Liver (tissue), 9 donors: ENCODE results near the gene USP21. TPM values are rescaled to one million over a fixed set of nuclear protein-coding genes. Genes with fewer than 3 reads are reported as not detected.

ENCODE experiments used
- DNase-seq: peaks from one replicate; pipeline ENCODE4 v3.0.0-alpha.2; 2017; ENCODE audit warnings: low spot score
- H3K27ac ChIP-seq, 2 donors: one replicate each; pipeline ENCODE4 v1.7.0; 2013; ENCODE audit warnings: inconsistent platforms in 2 of 2, low read length in 2 of 2, control low read depth in 1 of 2, low read depth in 1 of 2, mild to moderate bottlenecking in 1 of 2
- H3K27me3 ChIP-seq, 4 donors: one replicate each; pipeline versions ENCODE4 v1.6.1 to v1.7.0; 2013; ENCODE audit warnings: low read length in 3 of 4, inconsistent platforms in 1 of 4, mild to moderate bottlenecking in 1 of 4, moderate library complexity in 1 of 4; ENCODE audit not compliant: control insufficient read depth in 4 of 4, insufficient read depth in 4 of 4
- H3K36me3 ChIP-seq, 4 donors: one replicate each; pipeline versions ENCODE4 v1.6.1 to v1.7.0; 2013; ENCODE audit warnings: low read length in 3 of 4, mild to moderate bottlenecking in 3 of 4, low read depth in 1 of 4, moderate library complexity in 1 of 4; ENCODE audit not compliant: control insufficient read depth in 4 of 4, insufficient read depth in 3 of 4
- H3K4me1 ChIP-seq, 4 donors: one replicate each; pipeline versions ENCODE4 v1.6.1 to v1.7.0; 2013; ENCODE audit warnings: low read length in 3 of 4, mild to moderate bottlenecking in 3 of 4, moderate library complexity in 1 of 4; ENCODE audit not compliant: control insufficient read depth in 4 of 4, insufficient read depth in 4 of 4
- H3K4me3 ChIP-seq, 3 donors: one replicate each; pipeline versions ENCODE4 v1.6.1 to v1.7.0; 2013; ENCODE audit warnings: low read length in 3 of 3, control low read depth in 1 of 3, low read depth in 1 of 3, mild to moderate bottlenecking in 1 of 3
- H3K9ac ChIP-seq, 2 donors: one replicate each; pipeline ENCODE4 v1.7.0; 2013; ENCODE audit warnings: low read length in 2 of 2, mild to moderate bottlenecking in 2 of 2, moderate library complexity in 2 of 2, control low read depth in 1 of 2, low read depth in 1 of 2
- H3K9me3 ChIP-seq, 4 donors: one replicate each; pipeline versions ENCODE4 v1.6.1 to v1.7.0; 2013; ENCODE audit warnings: low read length in 3 of 4; ENCODE audit not compliant: control insufficient read depth in 4 of 4
- CTCF ChIP-seq: fragments of 150-350 bp; IDR thresholded peaks from 2 replicates; pipeline ENCODE4 v1.5.1; 2017; ENCODE audit warnings: improper control_type of control experiment, low read depth, low read length; ENCODE audit not compliant: missing input control
- EGR1 ChIP-seq, 2 donors: IDR thresholded peaks; 2 replicates each; pipeline ENCODE4 v1.6.1; 2016 to 2018; ENCODE audit warnings: antibody characterized with exemption in 2 of 2, low read depth in 2 of 2
- FOXA1 ChIP-seq: IDR thresholded peaks from 2 replicates; pipeline ENCODE4 v1.6.1; 2016; ENCODE audit warnings: antibody characterized with exemption
- FOXA2 ChIP-seq: IDR thresholded peaks from 2 replicates; pipeline ENCODE4 v1.6.1; 2016; ENCODE audit warnings: antibody characterized with exemption
- GABPA ChIP-seq, 2 donors: IDR thresholded peaks in 1 of 2; conservative IDR thresholded peaks in 1 of 2; 2 replicates each; pipeline ENCODE4 v1.6.1; 2016; ENCODE audit warnings: antibody characterized with exemption in 2 of 2, mild to moderate bottlenecking in 1 of 2, moderate library complexity in 1 of 2
- HNF4A ChIP-seq, 2 donors: conservative IDR thresholded peaks; 2 replicates each; pipeline ENCODE4 v1.6.1; 2016; ENCODE audit warnings: antibody characterized with exemption in 2 of 2, mild to moderate bottlenecking in 2 of 2
- HNF4G ChIP-seq: IDR thresholded peaks from 2 replicates; pipeline ENCODE4 v1.6.1; 2016; ENCODE audit warnings: antibody characterized with exemption
- JUND ChIP-seq, 2 donors: IDR thresholded peaks; 2 replicates each; pipeline ENCODE4 v1.6.1; 2016; ENCODE audit warnings: antibody characterized with exemption in 2 of 2
- MAX ChIP-seq: IDR thresholded peaks from 2 replicates; pipeline ENCODE4 v1.6.1; 2016; ENCODE audit warnings: antibody characterized with exemption
- NR2F2 ChIP-seq: IDR thresholded peaks from 2 replicates; pipeline ENCODE4 v1.6.1; 2016; ENCODE audit warnings: antibody characterized with exemption
- RAD21 ChIP-seq, 2 donors: IDR thresholded peaks; 2 replicates each; pipeline ENCODE4 v1.6.1; 2016; ENCODE audit warnings: antibody characterized with exemption in 2 of 2, mild to moderate bottlenecking in 2 of 2
- REST ChIP-seq: IDR thresholded peaks from 2 replicates; pipeline ENCODE4 v1.6.1; 2016; ENCODE audit warnings: antibody characterized with exemption, mild to moderate bottlenecking
- RXRA ChIP-seq, 2 donors: IDR thresholded peaks; 2 replicates each; pipeline ENCODE4 v1.6.1; 2017 to 2018; ENCODE audit warnings: antibody characterized with exemption in 2 of 2, mild to moderate bottlenecking in 1 of 2
- SP1 ChIP-seq: IDR thresholded peaks from 2 replicates; pipeline ENCODE4 v1.6.1; 2018; ENCODE audit warnings: antibody characterized with exemption, mild to moderate bottlenecking
- TAF1 ChIP-seq: conservative IDR thresholded peaks from 2 replicates; pipeline ENCODE4 v1.6.1; 2016; ENCODE audit warnings: antibody characterized with exemption, mild to moderate bottlenecking
- YY1 ChIP-seq: IDR thresholded peaks from 2 replicates; pipeline ENCODE4 v1.6.1; 2016; ENCODE audit warnings: antibody characterized with exemption, mild to moderate bottlenecking
- WGBS: extraction: QIAGEN DNeasy Blood & Tissue Kit; methylation state at CpG from one replicate; pipeline ENCODE4 v1.1.7; 2013; 5-methylcytosine and 5-hydroxymethylcytosine counted together
- polyA plus RNA-seq, 2 donors: library from polyadenylated mRNA; stranded (reverse) in 1 of 2; unstranded in 1 of 2; fragments of 200-250 nt in 1 of 2; fragments of >200 nt in 1 of 2; fragmentation: Nextera tagmentation in 1 of 2; extraction: Ambion mirVana in 1 of 2; gene quantifications; one replicate each; pipeline versions ENCODE4 v1.2.1 to v1.2.3, GENCODE V29; 2013 to 2015
- total RNA-seq, 2 donors: library from RNA; depleted of rRNA; stranded (reverse); fragments of >200 nt; gene quantifications; one replicate each; pipeline ENCODE4 v1.2.3, GENCODE V29; 2014
- TF ChIP-seq, protein P1 (sequence below): IDR thresholded peaks from 2 replicates; pipeline ENCODE4 v1.6.1; 2016; ENCODE audit warnings: antibody characterized with exemption
- donor health status: healthy.
- donor health status: healthy.
- donor health status: healthy.
- donor health status: healthy.
- donor health status: healthy.

USP21 gene
- total and polyA plus RNA-seq, 4 donors: 4.1 to 9.0 (median 6.5) TPM

DNA sequence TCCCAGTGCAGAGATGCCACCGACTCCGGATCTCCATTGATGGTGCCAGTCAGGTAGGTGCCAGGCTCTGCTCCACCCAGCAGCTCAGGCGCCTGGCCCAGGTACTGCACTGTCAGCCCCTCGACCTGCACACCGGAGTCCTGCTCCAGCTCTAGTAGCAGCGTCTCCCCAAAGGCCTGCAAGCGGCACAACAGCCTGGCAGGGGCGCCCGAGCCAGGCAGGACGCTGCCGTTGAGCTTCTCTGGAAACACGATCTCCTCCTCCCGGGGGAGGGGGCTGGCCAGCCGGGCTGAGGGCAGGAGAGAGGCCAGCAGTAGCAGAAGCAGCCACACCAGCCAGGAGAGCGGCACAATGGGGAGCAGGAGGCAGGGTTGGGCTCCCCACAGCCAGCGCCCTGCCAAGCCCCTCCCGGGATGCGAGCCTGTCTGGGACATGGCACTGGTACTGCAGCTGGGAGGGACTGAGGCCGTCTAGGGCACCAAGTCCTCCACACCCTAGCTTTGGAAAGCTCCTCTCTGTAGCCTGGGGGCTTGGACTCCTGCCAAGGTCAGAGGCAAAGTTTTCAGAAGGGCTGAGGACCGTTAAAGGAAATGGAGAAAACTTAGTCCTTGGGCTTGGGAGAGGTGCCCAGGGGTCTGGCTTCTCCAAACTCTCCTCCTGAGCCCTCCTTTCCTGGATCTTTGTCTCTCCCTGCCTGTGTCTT lies 39.0 kb downstream of the USP21 start:
- TF ChIP-seq, protein P1, sequence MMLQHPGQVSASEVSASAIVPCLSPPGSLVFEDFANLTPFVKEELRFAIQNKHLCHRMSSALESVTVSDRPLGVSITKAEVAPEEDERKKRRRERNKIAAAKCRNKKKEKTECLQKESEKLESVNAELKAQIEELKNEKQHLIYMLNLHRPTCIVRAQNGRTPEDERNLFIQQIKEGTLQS: no peak
- peak; percentile 9 for TF ChIP-seq NR2F2
- TF ChIP-seq CTCF: no peak
- Histone ChIP-seq H3K4me3 (peak overlapping the region; percentile 2 to 29 (median 21)), H3K4me1 (peaks cover 7 to 31% (median 22%) of the 10 kb centered on the region in 4 donors), H3K27ac (peak overlapping the region; percentile 73 to 95), H3K9ac (peak overlapping the region in 1 of 2 donors; percentile 0), H3K27me3 (no peaks in the 10 kb centered on the region), H3K36me3 (no peaks in the 10 kb centered on the region), H3K9me3 (no peaks in the 10 kb centered on the region)
- WGBS: 50% methylated on average over 20 of the region's 20 CpGs
- DNase-seq: no peak

GRCh38 chr1:161198897-161199431 lies 39.7 kb downstream of the USP21 start, which contains the start of gene ADAMTS4:
TSS of gene ADAMTS4 (minus strand) at chr1:161199054. CDS start at chr1:161198627, 427 bp downstream.
- Histone ChIP-seq H3K27ac (peak within 1 kb of the TSS; percentile 83 to 95), H3K27me3 (no peaks in the 10 kb centered on the region), H3K9ac (peak within 1 kb of the TSS in 1 of 2 donors; percentile 0), H3K4me3 (peak within 1 kb of the TSS; percentile 2 to 29 (median 21)), H3K9me3 (no peaks in the 10 kb centered on the region), H3K36me3 (peaks cover 0 to 3% (median 0%) of the 10 kb centered on the region in 4 donors), H3K4me1 (peaks cover 8 to 30% (median 22%) of the 10 kb centered on the region in 4 donors)
- no peak for DNase-seq
- no peak for TF ChIP-seq RAD21 (IDR thresholded peaks at IDR 0.05)
- WGBS: 79% methylated on average over 11 of the region's 11 CpGs

DNA sequence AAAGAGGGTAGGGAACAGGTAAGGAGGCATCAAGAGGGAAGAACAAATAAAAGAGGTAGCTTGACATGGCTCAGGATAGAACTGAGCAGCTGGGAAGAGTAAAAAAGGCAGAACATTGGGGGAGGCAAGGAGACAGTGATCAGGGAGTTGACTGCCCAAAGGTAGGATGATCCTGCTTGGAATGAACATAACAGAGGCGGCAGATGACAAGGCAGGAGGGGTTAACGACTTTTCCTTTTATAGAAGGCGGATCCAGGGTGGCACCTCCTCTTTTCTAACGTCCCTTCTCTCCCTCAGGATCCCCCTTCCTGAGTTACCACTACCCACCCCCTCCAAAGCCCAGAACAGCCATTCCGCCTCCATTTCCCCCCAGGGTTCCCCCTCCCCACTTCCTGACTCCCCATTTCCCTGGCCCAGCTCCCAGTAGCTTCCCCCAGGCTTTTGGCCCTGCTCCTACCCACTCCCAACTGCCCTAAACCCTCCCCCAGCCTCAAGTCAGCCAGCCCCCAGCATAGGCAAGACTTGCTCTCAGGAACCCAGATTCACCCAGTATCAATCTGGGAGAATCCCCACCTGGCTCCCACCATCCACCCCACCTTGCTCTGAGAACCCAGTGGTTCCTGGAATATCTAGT lies 40.3 kb downstream of the USP21 start:
- H3K27ac ChIP-seq: peak overlapping the region; percentile 83 to 95
- no peak for DNase-seq
- WGBS: 69% methylated on average over 5 of the region's 5 CpGs
- no peaks in the 10 kb centered on the region for H3K27me3 ChIP-seq
- no peak overlapping the region for H3K9ac ChIP-seq
- H3K9me3 ChIP-seq: no peaks in the 10 kb centered on the region
- H3K4me3 ChIP-seq: no peak overlapping the region
- peaks cover 8 to 28% (median 20%) of the 10 kb centered on the region in 4 donors for H3K4me1 ChIP-seq
- peaks cover 0 to 8% (median 3%) of the 10 kb centered on the region in 4 donors for H3K36me3 ChIP-seq
- TF ChIP-seq RXRA (IDR thresholded peaks at IDR 0.05) (no peak), CTCF (no peak), SP1 (no peak), HNF4G (no peak), JUND (IDR thresholded peaks at IDR 0.05) (no peak), YY1 (no peak), REST (no peak), FOXA1 (no peak), HNF4A (conservative IDR thresholded peaks at IDR 0.05) (no peak), MAX (no peak), GABPA (IDR thresholded peaks at IDR 0.05 in 1 of 2, conservative IDR thresholded peaks at IDR 0.05 in 1 of 2) (no peak), TAF1 (no peak), FOXA2 (no peak), EGR1 (IDR thresholded peaks at IDR 0.05; ENCODE audit: low read depth in 2 of 2) (no peak)
- TF ChIP-seq, protein P1: no peak
